ENCODE results near the gene ZDHHC7. TPM values are rescaled to one million over a fixed set of nuclear protein-coding genes. Genes with fewer than 3 reads are reported as not detected.

The ZDHHC7 gene
- total RNA-seq, 4 donors from 2014 or later, result 55.3 to 77.5 (median 66.3) TPM

DNA sequence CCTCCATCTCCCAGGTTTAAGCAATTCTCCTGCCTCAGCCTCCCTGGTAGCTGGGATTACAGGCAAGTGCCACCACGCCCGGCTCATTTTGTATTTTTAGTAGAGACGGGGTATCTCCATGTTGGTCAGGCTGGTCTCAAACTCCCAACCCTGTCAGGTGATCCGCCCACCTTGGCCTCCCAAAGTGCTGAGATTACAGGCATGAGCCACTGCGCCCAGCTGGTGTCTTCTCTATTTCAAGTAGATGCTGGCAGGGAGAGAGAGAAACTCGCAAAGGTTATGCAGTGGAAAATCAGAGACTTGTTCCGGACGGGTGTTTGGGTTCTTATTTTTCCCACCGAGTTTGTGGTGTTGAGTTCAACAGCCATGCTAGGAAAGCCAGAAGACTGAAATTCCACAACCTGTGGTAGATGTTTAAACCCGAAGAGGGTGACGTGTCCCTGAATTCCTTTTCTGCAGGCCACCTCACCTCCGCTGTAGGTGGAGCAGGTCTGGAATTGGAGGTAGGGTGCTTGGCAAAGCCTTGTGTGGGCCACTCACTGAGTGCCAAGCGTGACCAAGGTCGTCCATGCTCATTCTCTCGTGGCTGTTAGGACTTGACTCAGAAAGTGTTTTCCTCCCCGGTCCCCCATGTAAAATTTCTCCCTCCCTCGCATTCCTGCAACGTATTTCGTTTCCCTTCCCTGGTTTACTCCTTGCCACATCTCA, 7.3 kb upstream of the ZDHHC7 start:
- Histone ChIP-seq H3K27ac (no peak overlapping the region), H3K4me1 (peaks cover 0 to 10% (median 0%) of the 10 kb centered on the region in 3 donors), H3K27me3 (no peaks in the 10 kb centered on the region), H3K4me3 (no peak overlapping the region), H3K9me3 (no peaks in the 10 kb centered on the region), H3K36me3 (no peaks in the 10 kb centered on the region)
- TF ChIP-seq EP300 (IDR thresholded peaks at IDR 0.05), result no peak
- no peak for TF ChIP-seq POLR2A (IDR thresholded peaks at IDR 0.05)
- no peak for TF ChIP-seq POLR2AphosphoS5 (IDR thresholded peaks at IDR 0.05)
- TF ChIP-seq, protein P1, sequence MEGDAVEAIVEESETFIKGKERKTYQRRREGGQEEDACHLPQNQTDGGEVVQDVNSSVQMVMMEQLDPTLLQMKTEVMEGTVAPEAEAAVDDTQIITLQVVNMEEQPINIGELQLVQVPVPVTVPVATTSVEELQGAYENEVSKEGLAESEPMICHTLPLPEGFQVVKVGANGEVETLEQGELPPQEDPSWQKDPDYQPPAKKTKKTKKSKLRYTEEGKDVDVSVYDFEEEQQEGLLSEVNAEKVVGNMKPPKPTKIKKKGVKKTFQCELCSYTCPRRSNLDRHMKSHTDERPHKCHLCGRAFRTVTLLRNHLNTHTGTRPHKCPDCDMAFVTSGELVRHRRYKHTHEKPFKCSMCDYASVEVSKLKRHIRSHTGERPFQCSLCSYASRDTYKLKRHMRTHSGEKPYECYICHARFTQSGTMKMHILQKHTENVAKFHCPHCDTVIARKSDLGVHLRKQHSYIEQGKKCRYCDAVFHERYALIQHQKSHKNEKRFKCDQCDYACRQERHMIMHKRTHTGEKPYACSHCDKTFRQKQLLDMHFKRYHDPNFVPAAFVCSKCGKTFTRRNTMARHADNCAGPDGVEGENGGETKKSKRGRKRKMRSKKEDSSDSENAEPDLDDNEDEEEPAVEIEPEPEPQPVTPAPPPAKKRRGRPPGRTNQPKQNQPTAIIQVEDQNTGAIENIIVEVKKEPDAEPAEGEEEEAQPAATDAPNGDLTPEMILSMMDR (IDR thresholded peaks at IDR 0.05), result no peak
- WGBS, 2 donors (ENCODE audit: low coverage in 1 of 2), result 73 to 76% methylated on average over 12 of the region's 19 CpGs
- ATAC-seq, result no peak

DNA sequence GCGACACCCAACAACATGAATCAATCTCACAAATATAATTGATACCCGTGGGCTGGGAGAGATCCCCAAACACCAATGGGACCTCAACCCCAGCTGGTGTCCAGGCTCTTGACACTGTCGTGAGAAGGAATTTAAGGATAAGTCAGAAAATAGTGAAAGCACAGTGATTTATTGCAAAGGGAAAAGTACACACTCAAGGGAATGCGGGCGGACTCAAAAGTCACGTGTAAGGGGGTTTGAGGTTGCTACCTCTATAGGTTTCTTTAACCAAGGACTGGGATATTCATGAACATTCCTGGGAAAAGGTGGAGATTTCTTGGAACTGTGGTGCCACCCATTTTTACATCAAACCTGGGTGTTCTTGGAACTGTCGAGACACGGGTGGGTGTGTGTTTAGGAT, 6.3 kb upstream of the ZDHHC7 start:
- Histone ChIP-seq H3K4me3 (no peak overlapping the region), H3K4me1 (peaks cover 0 to 10% (median 0%) of the 10 kb centered on the region in 3 donors), H3K36me3 (no peaks in the 10 kb centered on the region), H3K9me3 (no peaks in the 10 kb centered on the region), H3K27ac (no peak overlapping the region), H3K27me3 (no peaks in the 10 kb centered on the region)
- TF ChIP-seq, protein P1 (IDR thresholded peaks at IDR 0.05), result no peak
- TF ChIP-seq POLR2AphosphoS5 (IDR thresholded peaks at IDR 0.05) (no peak), POLR2A (IDR thresholded peaks at IDR 0.05) (no peak), EP300 (IDR thresholded peaks at IDR 0.05) (no peak)
- WGBS, 2 donors (ENCODE audit: low coverage in 1 of 2), result 73 to 77% methylated on average over 8 of the region's 8 CpGs
- ATAC-seq, result no peak

DNA sequence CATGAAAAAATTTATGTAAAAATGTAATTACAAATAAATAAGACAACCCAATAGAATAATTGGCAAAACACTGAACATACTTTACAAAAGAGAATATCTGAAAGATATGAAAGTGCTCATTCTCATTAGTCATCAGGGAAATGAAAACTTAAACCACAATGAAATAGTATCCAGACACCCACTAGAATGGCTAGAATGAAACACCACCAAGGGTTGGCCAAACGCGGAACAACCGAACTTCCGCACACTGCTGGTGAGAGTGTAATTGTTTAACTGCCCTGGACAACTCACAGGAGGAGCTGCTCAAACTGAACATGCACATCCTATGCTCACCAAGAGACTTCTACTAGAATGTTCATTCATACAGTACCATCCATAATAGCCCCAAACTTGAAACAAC, 5.8 kb upstream of the ZDHHC7 start:
- Histone ChIP-seq H3K27ac (no peak overlapping the region), H3K27me3 (no peaks in the 10 kb centered on the region), H3K4me1 (peaks cover 0 to 13% (median under 1%) of the 10 kb centered on the region in 3 donors), H3K4me3 (no peak overlapping the region), H3K9me3 (no peaks in the 10 kb centered on the region), H3K36me3 (no peaks in the 10 kb centered on the region)
- 73 to 78% methylated on average over 4 of the region's 4 CpGs for WGBS, 2 donors (ENCODE audit: low coverage in 1 of 2)
- no peak for ATAC-seq
- TF ChIP-seq EP300 (IDR thresholded peaks at IDR 0.05), result no peak
- no peak for TF ChIP-seq POLR2A (IDR thresholded peaks at IDR 0.05)

DNA sequence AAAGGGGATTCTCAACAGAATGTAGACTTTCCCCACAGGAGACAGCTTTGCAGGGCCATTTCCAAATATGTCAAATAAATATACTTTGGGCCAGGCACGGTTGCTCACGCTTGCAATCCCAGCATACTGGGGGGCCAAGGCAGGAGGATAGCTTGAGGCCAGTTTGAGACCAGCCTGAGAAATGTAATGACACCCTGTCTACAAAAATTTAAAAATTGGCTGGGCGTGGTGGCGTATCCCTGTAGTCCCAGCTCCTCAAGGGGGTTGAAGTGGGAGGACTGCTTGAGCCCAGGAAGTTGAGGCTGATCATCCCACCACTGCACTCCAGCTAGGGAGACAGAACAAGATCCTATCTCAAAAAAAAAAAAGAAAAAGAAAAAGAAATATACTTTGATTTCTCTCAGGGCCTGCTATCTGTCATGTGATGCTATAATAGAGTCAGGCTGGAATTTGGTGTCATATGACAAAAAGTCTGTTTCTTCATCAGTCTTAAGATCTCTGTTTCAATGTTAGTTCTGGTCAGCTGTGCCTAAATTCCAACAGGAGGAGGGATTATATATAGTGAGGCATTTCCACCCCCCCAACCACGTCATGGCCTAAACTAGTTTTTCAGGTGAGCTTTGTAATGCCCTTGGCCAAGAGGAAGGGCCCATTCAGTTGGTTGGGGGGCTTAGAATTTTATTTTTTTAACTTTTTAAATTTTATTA, 4.3 kb upstream of the ZDHHC7 start:
- H3K4me3 ChIP-seq, result no peak overlapping the region
- no peak overlapping the region for H3K27ac ChIP-seq
- H3K9me3 ChIP-seq, result no peaks in the 10 kb centered on the region
- H3K4me1 ChIP-seq, result peaks cover 0 to 18% (median 5%) of the 10 kb centered on the region in 3 donors
- ATAC-seq, result no peak
- no peaks in the 10 kb centered on the region for H3K27me3 ChIP-seq
- no peaks in the 10 kb centered on the region for H3K36me3 ChIP-seq
- no peak for TF ChIP-seq EP300 (IDR thresholded peaks at IDR 0.05)
- TF ChIP-seq, protein P1 (IDR thresholded peaks at IDR 0.05), result no peak
- TF ChIP-seq POLR2AphosphoS5 (IDR thresholded peaks at IDR 0.05), result no peak
- TF ChIP-seq POLR2A (IDR thresholded peaks at IDR 0.05), result no peak
- 79 to 100% methylated on average over 1 to 2 of the region's 5 CpGs for WGBS, 2 donors (ENCODE audit: low coverage in 1 of 2)

DNA sequence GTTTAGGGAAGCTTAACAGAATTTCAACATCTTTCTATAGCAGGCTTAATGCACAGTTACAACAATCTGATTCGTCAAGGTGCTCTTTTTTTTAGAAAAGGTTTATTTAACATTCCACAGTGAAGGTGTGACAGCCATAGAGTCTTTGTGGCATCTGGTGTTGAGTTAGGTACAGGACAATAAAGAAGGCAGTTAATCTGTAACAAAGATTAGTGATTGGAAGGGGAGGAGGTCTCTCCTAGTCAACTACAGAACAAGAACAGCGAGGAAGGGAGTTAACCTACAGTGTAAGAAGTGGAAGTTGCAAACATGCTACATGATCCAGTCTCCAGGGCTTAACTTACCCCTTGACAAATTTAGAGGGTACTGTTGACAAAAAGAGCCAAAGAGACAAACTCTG, 3.0 kb upstream of the ZDHHC7 start:
- Histone ChIP-seq H3K4me3 (no peak overlapping the region), H3K9me3 (no peaks in the 10 kb centered on the region), H3K27me3 (no peaks in the 10 kb centered on the region), H3K36me3 (no peaks in the 10 kb centered on the region), H3K4me1 (peaks cover 0 to 22% (median 16%) of the 10 kb centered on the region in 3 donors), H3K27ac (no peak overlapping the region)
- TF ChIP-seq, protein P1 (IDR thresholded peaks at IDR 0.05), result no peak
- TF ChIP-seq POLR2A (IDR thresholded peaks at IDR 0.05) (no peak), POLR2AphosphoS5 (IDR thresholded peaks at IDR 0.05) (no peak), EP300 (IDR thresholded peaks at IDR 0.05) (no peak)
- ATAC-seq, result no peak
- WGBS, 2 donors (ENCODE audit: low coverage in 1 of 2), result 65 to 82% methylated on average over 2 of the region's 2 CpGs

Data from gastroesophageal sphincter (tissue), 4 donors.